IPS DF 6.9 (cell line): ENCODE data around the gene RBPMS2.
"Not testable (repeated sequence)": the region's sequence is repeated elsewhere in the genome, so short reads cannot be mapped to it uniquely, and the experiment has no call there.

ENCODE experiments used
- DNase-seq: peaks from one replicate; pipeline ENCODE4 v3.0.0-alpha.2; 2013; ENCODE audit warnings: low read depth, low spot score
- H3K27ac ChIP-seq: one replicate; pipeline ENCODE4 v1.5.1; 2013; ENCODE audit warnings: low read length, control low read depth
- H3K27me3 ChIP-seq: 2 replicates; pipeline ENCODE4 v1.6.1; 2013; ENCODE audit warnings: mild to moderate bottlenecking, low read length; ENCODE audit not compliant: control insufficient read depth, insufficient read depth
- H3K36me3 ChIP-seq: 2 replicates; pipeline ENCODE4 v1.6.1; 2013; ENCODE audit warnings: low read length; ENCODE audit not compliant: control insufficient read depth, insufficient read depth
- H3K4me1 ChIP-seq: 2 replicates; pipeline ENCODE4 v1.6.1; 2013; ENCODE audit warnings: low read length; ENCODE audit not compliant: control insufficient read depth, insufficient read depth
- H3K4me3 ChIP-seq: 2 replicates; pipeline ENCODE4 v1.5.1; 2013; ENCODE audit warnings: mild to moderate bottlenecking, low read length
- H3K9me3 ChIP-seq: 2 replicates; pipeline ENCODE4 v1.6.1; 2013; ENCODE audit warnings: low read length, inconsistent platforms; ENCODE audit not compliant: control insufficient read depth, insufficient read depth
- WGBS: extraction: QIAGEN DNeasy Blood & Tissue Kit; methylation state at CpG from one replicate; pipeline ENCODE4 v1.1.7; 2013; ENCODE audit warnings: mixed read lengths, missing lambda C conversion rate; ENCODE audit not compliant: insufficient read length, insufficient coverage; 5-methylcytosine and 5-hydroxymethylcytosine counted together

Gene RBPMS2

GRCh38 chr15:64743691-64744090, 31.7 kb downstream of the RBPMS2 start:
- Histone ChIP-seq H3K36me3 (peaks cover 41% of the 10 kb centered on the region), H3K27me3 (no peaks in the 10 kb centered on the region), H3K4me3 (no peak overlapping the region), H3K4me1 (no peaks in the 10 kb centered on the region), H3K27ac (no peak overlapping the region), H3K9me3 (no peaks in the 10 kb centered on the region)
- no CpG with 5 or more reads among the region's 11 CpGs for WGBS
- no peak for DNase-seq

GRCh38 chr15:64742921-64743320, 32.5 kb downstream of the RBPMS2 start:
- Histone ChIP-seq H3K27me3 (no peaks in the 10 kb centered on the region), H3K36me3 (peaks cover 37% of the 10 kb centered on the region), H3K4me3 (no peak overlapping the region), H3K4me1 (no peaks in the 10 kb centered on the region), H3K9me3 (no peaks in the 10 kb centered on the region), H3K27ac (no peak overlapping the region)
- DNase-seq, result no peak
- no CpG with 5 or more reads among the region's 13 CpGs for WGBS

GRCh38 chr15:64742385-64742784, 33.0 kb downstream of the RBPMS2 start:
- Histone ChIP-seq H3K27me3 (no peaks in the 10 kb centered on the region), H3K9me3 (no peaks in the 10 kb centered on the region), H3K36me3 (peaks cover 32% of the 10 kb centered on the region), H3K27ac (no peak overlapping the region), H3K4me1 (no peaks in the 10 kb centered on the region), H3K4me3 (no peak overlapping the region)
- DNase-seq, result no peak
- WGBS, result no CpG with 5 or more reads among the region's 8 CpGs

- H3K27me3 ChIP-seq, H3K4me1 ChIP-seq, H3K9me3 ChIP-seq, H3K27ac ChIP-seq, H3K4me3 ChIP-seq, DNase-seq: not testable (repeated sequence)
- WGBS, result no CpG with 5 or more reads among the region's 16 CpGs
- peaks cover 29% of the 10 kb centered on the region for H3K36me3 ChIP-seq
Measured at GRCh38 chr15:64741708-64742107, 33.7 kb downstream of the RBPMS2 start.

GRCh38 chr15:64740311-64741170, 34.8 kb downstream of the RBPMS2 start:
- Histone ChIP-seq H3K4me1 (no peaks in the 10 kb centered on the region), H3K4me3 (no peak overlapping the region), H3K27ac (no peak overlapping the region), H3K9me3 (no peaks in the 10 kb centered on the region), H3K36me3 (peaks cover 33% of the 10 kb centered on the region), H3K27me3 (no peaks in the 10 kb centered on the region)
- no peak for DNase-seq
- no CpG with 5 or more reads among the region's 31 CpGs for WGBS

- Histone ChIP-seq H3K27me3 (no peaks in the 10 kb centered on the region), H3K36me3 (peaks cover 33% of the 10 kb centered on the region), H3K4me3 (no peak overlapping the region), H3K4me1 (no peaks in the 10 kb centered on the region), H3K27ac (no peak overlapping the region), H3K9me3 (no peaks in the 10 kb centered on the region)
- no CpG with 5 or more reads among the region's 9 CpGs for WGBS
- no peak for DNase-seq
Measured at GRCh38 chr15:64739577-64740143, 35.7 kb downstream of the RBPMS2 start.

GRCh38 chr15:64739156-64739555, 36.2 kb downstream of the RBPMS2 start:
- H3K9me3 ChIP-seq, result no peaks in the 10 kb centered on the region
- H3K36me3 ChIP-seq, result peaks cover 33% of the 10 kb centered on the region
- WGBS, result no CpG with 5 or more reads among the region's 7 CpGs
- no peaks in the 10 kb centered on the region for H3K27me3 ChIP-seq
- DNase-seq, result no peak
- H3K4me3 ChIP-seq, result no peak overlapping the region
- H3K4me1 ChIP-seq, result no peaks in the 10 kb centered on the region
- no peak overlapping the region for H3K27ac ChIP-seq

GRCh38 chr15:64738226-64739095, 36.9 kb downstream of the RBPMS2 start:
- Histone ChIP-seq H3K4me3 (no peak overlapping the region), H3K36me3 (peaks cover 33% of the 10 kb centered on the region), H3K9me3 (no peaks in the 10 kb centered on the region), H3K27ac (no peak overlapping the region), H3K27me3 (no peaks in the 10 kb centered on the region), H3K4me1 (no peaks in the 10 kb centered on the region)
- WGBS, result no CpG with 5 or more reads among the region's 27 CpGs
- DNase-seq, result no peak

- Histone ChIP-seq H3K4me3 (no peak overlapping the region), H3K36me3 (peaks cover 17% of the 10 kb centered on the region; the same call in 1 of the 2 replicates), H3K27me3 (no peaks in the 10 kb centered on the region), H3K4me1 (peaks cover 8% of the 10 kb centered on the region), H3K9me3 (no peaks in the 10 kb centered on the region), H3K27ac (peak overlapping the region; percentile 90)
- WGBS, result no CpG with 5 or more reads among the region's 7 CpGs
- DNase-seq, result no peak
Measured at GRCh38 chr15:64732156-64732860, 43.1 kb downstream of the RBPMS2 start.

GRCh38 chr15:64731805-64732151, 43.6 kb downstream of the RBPMS2 start:
- Histone ChIP-seq H3K4me1 (peaks cover 8% of the 10 kb centered on the region), H3K36me3 (peaks cover 18% of the 10 kb centered on the region; the same call in 1 of the 2 replicates), H3K27ac (no peak overlapping the region), H3K4me3 (no peak overlapping the region), H3K9me3 (no peaks in the 10 kb centered on the region), H3K27me3 (no peaks in the 10 kb centered on the region)
- DNase-seq, result no peak
- WGBS, result no CpG with 5 or more reads among the region's 9 CpGs
